Fibroblast of lung (primary cell): ENCODE results near the gene MTARC1.

Experiments used
- CTCF ChIP-seq, 2 donors: IDR thresholded peaks in 1 of 2; conservative IDR thresholded peaks in 1 of 2; 1 replicate in 1 of 2; 2 replicates in 1 of 2; pipeline ENCODE4 v1.5.1; 2011 to 2012; ENCODE audit warnings: low read length in 2 of 2, control low read depth in 1 of 2, inconsistent platforms in 1 of 2, low read depth in 1 of 2, mild to moderate bottlenecking in 1 of 2
- EZH2 ChIP-seq: IDR thresholded peaks from 2 replicates; pipeline ENCODE4 v1.5.1; 2012; ENCODE audit warnings: low read length, control low read depth, mild to moderate bottlenecking; ENCODE audit errors: missing control alignments

- TF ChIP-seq CTCF (conservative IDR thresholded peaks at IDR 0.05 in 1 of 2, IDR thresholded peaks at IDR 0.05 in 1 of 2; ENCODE audit: low read depth in 1 of 2, low read length in 2 of 2) (no peak), EZH2 (no peak)
These were observed 40.0 kb downstream of the MTARC1 start for GRCh38 chr1:220826729-220827128.
